Neuron (in vitro differentiated cells): ENCODE data around the gene MTNR1A.

Source experiments
- H2AFZ ChIP-seq: one replicate; pipeline ENCODE4 v1.6.1; 2013; ENCODE audit warnings: low read depth, mild to moderate bottlenecking, inconsistent platforms, low read length, moderate library complexity
- H3K27me3 ChIP-seq: one replicate; pipeline ENCODE4 v1.6.1; 2013; ENCODE audit warnings: low read length; ENCODE audit not compliant: insufficient read depth
- H3K36me3 ChIP-seq: one replicate; pipeline ENCODE4 v1.6.1; 2013; ENCODE audit warnings: low read length; ENCODE audit not compliant: insufficient read depth
- H3K4me1 ChIP-seq: one replicate; pipeline ENCODE4 v1.6.1; 2013; ENCODE audit warnings: low read length; ENCODE audit not compliant: insufficient read depth
- H3K4me3 ChIP-seq: 2 replicates; pipeline ENCODE4 v1.5.1; 2013; ENCODE audit warnings: mild to moderate bottlenecking, low read length, moderate library complexity
- H3K9me3 ChIP-seq: one replicate; pipeline ENCODE4 v1.6.1; 2013; ENCODE audit warnings: low read length

The MTNR1A gene

GRCh38 chr4:186501554-186501953, 53.8 kb downstream of the MTNR1A start:
- Histone ChIP-seq H3K4me1 (no peaks in the 10 kb centered on the region), H3K27me3 (no peaks in the 10 kb centered on the region), H3K36me3 (no peaks in the 10 kb centered on the region), H2AFZ (no peak overlapping the region), H3K4me3 (no peak overlapping the region), H3K9me3 (no peaks in the 10 kb centered on the region)

- no peaks in the 10 kb centered on the region for H3K9me3 ChIP-seq
- H3K4me3 ChIP-seq: no peak overlapping the region
- no peaks in the 10 kb centered on the region for H3K36me3 ChIP-seq
- no peaks in the 10 kb centered on the region for H3K27me3 ChIP-seq
- H3K4me1 ChIP-seq: no peaks in the 10 kb centered on the region
- H2AFZ ChIP-seq: no peak overlapping the region
Observed at GRCh38 chr4:186500721-186501304, 54.6 kb downstream of the MTNR1A start.

- H3K4me1 ChIP-seq: no peaks in the 10 kb centered on the region
- H3K36me3 ChIP-seq: no peaks in the 10 kb centered on the region
- no peak overlapping the region for H2AFZ ChIP-seq
- H3K4me3 ChIP-seq: no peak overlapping the region
- H3K27me3 ChIP-seq: no peaks in the 10 kb centered on the region
- no peaks in the 10 kb centered on the region for H3K9me3 ChIP-seq
Observed at GRCh38 chr4:186499467-186499866, 55.9 kb downstream of the MTNR1A start.

GRCh38 chr4:186497043-186497442, 58.3 kb downstream of the MTNR1A start:
- H3K4me1 ChIP-seq: no peaks in the 10 kb centered on the region
- no peaks in the 10 kb centered on the region for H3K36me3 ChIP-seq
- no peak overlapping the region for H3K4me3 ChIP-seq
- H3K9me3 ChIP-seq: no peaks in the 10 kb centered on the region
- H3K27me3 ChIP-seq: no peaks in the 10 kb centered on the region
- no peak overlapping the region for H2AFZ ChIP-seq

GRCh38 chr4:186494496-186494895, 60.9 kb downstream of the MTNR1A start:
- Histone ChIP-seq H3K4me1 (no peaks in the 10 kb centered on the region), H3K4me3 (no peak overlapping the region), H3K27me3 (no peaks in the 10 kb centered on the region), H3K36me3 (no peaks in the 10 kb centered on the region), H3K9me3 (no peaks in the 10 kb centered on the region), H2AFZ (no peak overlapping the region)

- Histone ChIP-seq H3K4me3 (no peak overlapping the region), H3K9me3 (no peaks in the 10 kb centered on the region), H3K36me3 (no peaks in the 10 kb centered on the region), H3K4me1 (peaks cover 15% of the 10 kb centered on the region), H3K27me3 (no peaks in the 10 kb centered on the region), H2AFZ (no peak overlapping the region)
Observed at GRCh38 chr4:186487726-186488125, 67.6 kb downstream of the MTNR1A start.

GRCh38 chr4:186486172-186486571, 69.2 kb downstream of the MTNR1A start:
- no peaks in the 10 kb centered on the region for H3K9me3 ChIP-seq
- H3K27me3 ChIP-seq: no peaks in the 10 kb centered on the region
- peaks cover 15% of the 10 kb centered on the region for H3K4me1 ChIP-seq
- H3K4me3 ChIP-seq: no peak overlapping the region
- H3K36me3 ChIP-seq: no peaks in the 10 kb centered on the region
- H2AFZ ChIP-seq: peak overlapping the region; percentile 31

- H3K9me3 ChIP-seq: no peaks in the 10 kb centered on the region
- no peaks in the 10 kb centered on the region for H3K27me3 ChIP-seq
- no peak overlapping the region for H3K4me3 ChIP-seq
- H3K4me1 ChIP-seq: peaks cover 15% of the 10 kb centered on the region
- H3K36me3 ChIP-seq: no peaks in the 10 kb centered on the region
- H2AFZ ChIP-seq: peak overlapping the region; percentile 31
Observed at GRCh38 chr4:186485561-186486062, 69.8 kb downstream of the MTNR1A start.

- H3K27me3 ChIP-seq: no peaks in the 10 kb centered on the region
- peaks cover 15% of the 10 kb centered on the region for H3K4me1 ChIP-seq
- no peaks in the 10 kb centered on the region for H3K36me3 ChIP-seq
- H3K9me3 ChIP-seq: no peaks in the 10 kb centered on the region
- H3K4me3 ChIP-seq: no peak overlapping the region
- H2AFZ ChIP-seq: peak overlapping the region; percentile 31
Observed at GRCh38 chr4:186485150-186485549, 70.2 kb downstream of the MTNR1A start.

- Histone ChIP-seq H3K4me1 (peaks cover 15% of the 10 kb centered on the region), H3K36me3 (no peaks in the 10 kb centered on the region), H3K9me3 (no peaks in the 10 kb centered on the region), H3K27me3 (no peaks in the 10 kb centered on the region), H2AFZ (no peak overlapping the region), H3K4me3 (no peak overlapping the region)
Observed at GRCh38 chr4:186483656-186484055, 71.7 kb downstream of the MTNR1A start.
